Activated CD4-positive, CD25-positive, alpha-beta regulatory T cell treated with anti-CD3 and anti-CD28 coated beads, Interleukin-2, amount 50 U/mL, for 72 hours (primary cell): ENCODE data around the gene UGT2B17.
"Not testable (repeated sequence)": the region's sequence is repeated elsewhere in the genome, so short reads cannot be mapped to it uniquely, and the experiment has no call there.

Experiments
- DNase-seq: peaks from one replicate; pipeline ENCODE4 v3.0.0; 2021

UGT2B17 gene

DNA sequence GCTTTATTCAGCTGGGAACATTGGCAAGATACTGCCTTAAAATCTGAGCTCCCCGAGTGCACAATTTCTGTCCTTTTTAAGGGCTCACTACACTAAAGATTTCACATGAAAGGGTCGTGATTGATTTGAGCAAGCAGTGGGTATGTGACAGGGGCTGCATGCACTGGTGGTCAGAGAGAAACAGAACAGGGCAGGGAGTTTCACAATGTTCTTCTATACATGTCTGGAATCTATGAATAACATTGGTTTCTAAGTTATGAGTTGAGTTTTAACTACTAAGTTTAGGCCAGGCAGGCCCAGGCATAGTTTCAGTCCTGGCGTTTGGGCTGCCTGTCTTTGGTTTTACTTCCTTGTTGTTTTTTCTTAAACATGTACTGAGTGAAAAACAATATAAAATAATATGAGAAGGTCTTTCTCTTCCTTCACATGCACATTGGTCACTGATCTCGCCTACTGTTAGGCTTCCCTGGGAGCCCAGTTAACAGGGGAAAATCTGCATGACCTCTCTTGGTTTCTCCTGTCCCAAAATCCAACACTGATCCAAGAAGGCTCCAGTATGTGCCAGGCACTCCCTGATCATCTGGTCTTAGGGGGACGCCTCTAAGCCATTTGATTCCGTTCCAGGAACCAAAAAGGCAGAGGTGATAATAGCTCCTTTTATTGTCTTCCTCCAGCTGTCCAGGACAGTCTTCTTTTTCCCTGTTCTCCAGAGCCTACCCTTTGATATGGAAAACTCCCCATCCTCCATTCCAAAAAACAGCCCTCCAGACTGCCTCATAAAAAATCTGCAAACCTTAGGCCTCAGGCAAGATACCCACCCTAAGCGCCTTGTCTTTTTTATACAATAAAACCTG, at the start of gene UGT2B17:
Gene UGT2B17 (minus strand): TSS at position 51 of the 854 bp plus-strand sequence. CDS start 7,838 bp downstream, outside the sequence.
- DNase-seq = no peak

DNA sequence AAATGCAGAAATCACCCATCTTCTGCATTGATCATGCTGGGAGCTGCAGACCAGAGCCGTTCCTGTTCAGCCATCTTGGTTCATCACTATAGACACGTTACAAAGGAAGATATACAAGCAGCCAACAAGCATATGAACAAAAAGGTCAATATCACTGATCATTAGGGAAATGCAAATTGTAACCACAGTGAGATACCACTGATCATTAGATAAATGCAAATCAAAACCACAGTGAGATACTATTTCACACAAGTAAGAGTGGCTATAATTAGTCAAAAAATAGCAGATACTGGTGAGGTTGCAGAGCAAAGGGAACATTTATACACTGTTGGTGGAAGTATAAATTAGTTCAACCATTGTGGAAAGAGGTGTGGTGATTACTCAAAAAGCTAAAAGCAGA, 46.6 kb upstream of the UGT2B17 start:
- DNase-seq = not testable (repeated sequence)

DNA sequence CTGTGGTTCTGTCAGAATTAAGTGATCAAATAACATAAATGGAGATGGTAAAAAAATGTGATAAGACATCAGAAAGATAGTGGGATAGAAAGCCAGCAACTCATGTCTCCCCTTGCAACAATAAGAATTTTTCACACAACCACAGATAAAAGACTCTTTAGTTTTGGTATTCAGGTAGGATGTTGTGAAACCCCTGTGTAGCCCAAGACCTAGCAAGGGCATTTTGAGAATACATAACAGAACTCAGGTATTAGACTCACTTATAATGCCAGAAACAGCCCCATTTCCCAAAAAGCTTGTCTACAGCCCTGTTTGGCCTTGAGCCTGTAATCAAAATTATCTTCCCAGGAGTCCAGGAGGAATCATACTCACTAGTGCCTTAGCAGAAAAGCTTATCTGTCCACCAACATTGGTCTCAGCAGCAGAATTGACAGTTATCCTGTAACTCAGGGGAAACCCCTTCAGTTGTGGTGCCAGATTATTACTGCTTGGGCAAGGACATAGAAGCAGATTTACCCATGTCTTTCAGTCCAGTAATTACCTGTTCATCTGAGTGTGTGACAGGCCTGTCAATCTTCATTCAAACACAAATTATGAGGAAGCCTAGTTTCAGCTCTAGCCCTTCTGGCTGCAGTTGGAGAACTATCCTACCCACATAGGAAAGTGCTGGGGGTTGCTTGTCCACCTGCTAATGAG, 41.0 kb upstream of the UGT2B17 start:
- no peak for DNase-seq

DNA sequence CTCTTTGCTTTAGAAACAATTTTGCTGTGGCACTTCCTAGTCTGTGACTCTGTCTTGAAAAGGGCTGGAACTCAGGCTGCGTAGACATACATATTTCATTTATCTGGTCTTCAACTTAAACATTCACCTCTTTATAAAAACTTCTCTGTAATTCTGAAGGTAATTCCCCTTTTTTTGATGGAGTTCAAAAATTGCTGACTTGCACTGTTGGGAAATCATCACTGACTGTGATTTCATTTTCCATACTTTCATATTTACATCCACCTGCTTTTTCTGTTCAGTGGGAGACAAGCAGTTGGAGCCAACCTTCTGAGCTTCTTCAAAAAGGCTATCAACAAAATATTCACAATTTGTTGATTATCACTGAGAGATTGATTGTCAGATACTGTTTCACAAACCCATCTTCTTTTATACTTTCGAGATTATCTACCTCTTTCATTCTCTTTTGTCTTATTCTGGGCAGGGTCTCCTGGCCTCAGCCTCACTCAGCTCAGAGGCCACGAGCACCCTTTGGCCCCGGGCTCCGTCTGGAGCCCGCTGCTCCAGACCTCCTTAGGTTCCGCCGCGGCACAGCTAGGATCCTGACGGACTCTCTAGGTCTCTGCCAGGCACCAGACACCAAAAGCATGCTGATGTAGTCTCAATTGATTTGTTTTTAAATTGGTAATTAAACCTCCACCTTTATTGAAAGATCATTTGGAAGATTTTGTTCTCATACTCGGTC, 39.7 kb upstream of the UGT2B17 start:
- DNase-seq = no peak

DNA sequence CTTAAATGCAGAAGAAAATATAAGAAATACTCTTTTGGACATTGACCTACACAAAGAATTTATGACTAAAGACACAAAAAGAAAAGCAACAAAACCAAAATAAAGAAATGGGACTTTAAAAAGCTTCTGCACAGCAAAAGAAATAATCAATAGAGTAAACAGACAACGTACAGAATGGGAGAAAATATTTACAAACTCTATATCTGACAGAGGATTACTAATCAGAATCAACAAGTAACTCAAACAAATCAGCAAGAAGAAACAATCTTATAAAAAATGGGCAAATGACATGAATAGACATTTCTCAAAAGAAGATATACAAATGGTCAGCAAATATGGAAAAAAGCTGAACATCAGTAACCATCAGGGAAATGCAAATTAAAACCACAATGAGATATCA, 37.6 kb upstream of the UGT2B17 start:
- no peak for DNase-seq

DNA sequence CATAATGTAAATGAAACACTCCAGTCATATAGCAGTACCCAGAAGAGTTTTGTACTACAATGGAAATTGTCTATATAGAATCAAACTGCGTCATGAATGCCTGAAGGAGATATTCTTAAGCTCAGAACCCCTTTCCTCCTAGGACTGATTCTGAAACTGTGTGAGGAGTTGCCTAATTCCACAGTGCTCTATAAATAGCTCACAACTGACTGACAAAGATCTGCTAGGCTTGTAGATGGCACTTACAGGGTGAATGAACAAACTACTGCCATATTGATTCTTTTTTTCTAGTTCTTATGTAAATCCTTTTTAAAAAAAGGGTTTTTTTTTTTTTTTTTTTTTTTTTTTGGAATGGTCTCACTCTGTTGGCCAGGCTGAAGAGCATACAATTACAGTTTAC, 30.1 kb upstream of the UGT2B17 start:
- DNase-seq = no peak

DNA sequence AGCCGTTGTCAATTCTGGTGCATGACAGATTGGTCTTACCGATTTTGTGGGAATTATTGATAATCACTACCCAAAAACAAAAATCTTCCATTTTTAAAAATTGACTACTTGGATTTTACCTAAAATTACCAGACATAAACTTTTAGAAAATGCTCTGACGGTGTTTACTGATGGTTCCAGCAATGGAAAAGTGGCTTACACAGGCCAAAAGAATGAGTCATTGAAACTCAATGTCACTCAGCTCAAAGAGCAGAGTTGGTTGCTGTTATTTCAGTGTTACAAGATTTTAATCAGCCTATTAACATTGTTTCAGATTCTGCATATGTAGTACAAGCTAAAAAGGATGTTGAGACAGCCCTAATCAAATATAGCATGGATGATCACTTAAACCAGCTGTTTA, 23.0 kb upstream of the UGT2B17 start:
- no peak for DNase-seq

DNA sequence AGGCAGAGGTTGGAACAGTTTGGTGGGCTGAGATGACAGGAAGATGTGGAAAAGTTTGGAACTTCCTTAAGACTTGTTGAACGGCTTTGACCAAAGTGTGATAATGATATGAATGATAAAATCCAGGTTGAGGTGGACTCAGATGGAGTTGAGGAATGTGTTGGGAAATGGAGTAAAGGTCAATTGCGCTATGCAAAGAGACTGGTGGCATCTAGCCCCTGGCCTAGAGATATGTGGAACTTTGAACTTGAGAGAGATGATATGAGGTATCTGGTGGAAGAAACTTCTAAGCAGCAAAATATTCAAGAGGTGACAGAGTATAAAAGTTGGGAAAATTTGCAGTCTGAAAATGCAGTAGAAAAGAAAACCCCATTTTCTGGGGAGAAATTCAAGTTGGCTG, 21.4 kb upstream of the UGT2B17 start:
- no peak for DNase-seq

DNA sequence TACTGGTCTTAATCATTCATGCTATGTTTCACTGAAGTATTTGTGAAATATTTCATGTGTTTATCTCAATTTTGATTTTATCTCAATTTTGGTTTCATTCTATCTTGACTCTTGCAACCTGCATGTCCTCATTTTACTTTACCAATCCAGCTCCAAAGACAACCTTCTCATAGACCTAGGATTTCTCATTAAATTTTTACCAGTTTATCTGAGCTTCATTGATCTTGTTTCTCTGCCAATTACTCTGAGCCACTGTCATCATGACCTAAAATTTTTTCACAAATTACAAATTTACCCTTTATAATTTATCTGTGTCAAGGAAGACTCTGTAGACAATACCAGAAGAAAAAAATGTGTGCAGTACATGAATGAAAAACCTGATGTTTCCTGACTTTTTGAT, 18.6 kb upstream of the UGT2B17 start:
- no peak for DNase-seq

DNA sequence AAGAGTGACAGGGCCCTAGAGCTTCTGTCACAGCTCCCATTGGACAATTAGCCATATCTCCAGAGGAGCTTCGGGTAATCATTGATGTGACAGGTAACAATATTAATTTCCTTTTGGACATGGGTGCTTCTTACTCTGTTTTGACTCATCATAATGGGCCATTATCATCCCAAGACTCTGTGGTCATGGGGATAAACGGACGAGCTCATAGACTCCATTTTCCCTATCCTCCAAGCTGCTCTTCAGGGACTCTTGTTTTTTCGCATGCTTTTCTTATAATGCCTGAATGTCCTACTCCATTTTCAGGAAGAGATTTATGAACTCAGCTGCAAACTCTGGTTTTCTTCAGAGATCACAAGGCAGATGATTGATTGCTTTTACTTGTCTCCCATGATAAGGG, 17.0 kb upstream of the UGT2B17 start:
- DNase-seq = no peak

DNA sequence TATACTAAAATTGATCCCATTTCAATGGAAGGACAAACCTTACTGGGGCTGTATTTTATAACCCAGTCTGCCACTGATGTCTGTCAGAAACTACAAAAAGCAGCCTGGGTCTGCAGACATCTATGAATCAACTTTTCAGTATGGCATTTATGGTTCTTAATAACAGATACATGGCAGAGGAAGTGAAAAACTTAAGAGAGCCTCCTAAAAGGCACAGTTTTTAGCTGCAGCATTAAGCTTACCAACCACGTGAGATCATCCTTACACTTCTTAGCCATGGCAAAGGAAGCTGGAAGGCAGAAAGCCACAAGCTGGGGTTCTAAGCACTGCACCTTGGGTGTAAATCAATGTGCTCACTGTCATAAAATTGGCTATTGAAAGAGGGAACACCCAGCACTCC, 16.6 kb upstream of the UGT2B17 start:
- DNase-seq = no peak

DNA sequence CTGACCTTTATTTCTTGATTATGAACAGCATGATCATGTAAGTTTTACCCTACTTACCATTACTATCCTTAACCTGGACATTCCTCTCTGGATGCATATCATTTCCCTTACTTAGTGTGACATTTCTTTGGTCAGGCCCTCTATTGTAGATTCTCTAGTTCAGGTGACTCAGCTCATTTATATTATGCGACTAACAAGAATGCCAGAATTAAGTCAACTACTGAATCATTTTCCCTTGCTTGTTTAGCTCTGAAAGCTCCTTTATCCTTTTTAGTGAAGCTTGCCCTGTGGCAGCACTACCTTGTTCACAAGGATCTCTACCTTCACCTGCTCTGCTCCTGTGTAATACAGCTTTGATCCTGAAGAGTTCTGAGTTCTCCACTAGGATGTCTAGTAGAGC, 15.1 kb upstream of the UGT2B17 start:
- DNase-seq = no peak

DNA sequence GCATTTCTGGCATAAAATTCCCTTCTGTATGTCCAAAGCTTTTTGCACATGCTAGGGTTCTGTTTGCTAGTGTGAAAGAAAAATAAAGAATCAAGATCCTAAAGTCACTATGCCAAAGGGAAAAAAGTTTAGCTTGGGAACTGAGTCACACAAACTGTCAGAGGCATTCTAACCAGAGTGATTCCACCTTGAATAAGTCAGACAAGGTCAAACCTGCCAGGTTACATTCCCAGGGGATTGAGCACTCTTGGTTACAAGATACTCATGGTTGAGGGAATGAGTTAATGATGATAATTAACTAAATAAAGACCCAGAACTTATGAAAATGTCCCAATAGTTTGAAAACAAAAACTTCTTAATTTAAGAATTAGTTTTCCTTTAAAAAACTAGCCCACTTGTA, 13.7 kb upstream of the UGT2B17 start:
- no peak for DNase-seq

DNA sequence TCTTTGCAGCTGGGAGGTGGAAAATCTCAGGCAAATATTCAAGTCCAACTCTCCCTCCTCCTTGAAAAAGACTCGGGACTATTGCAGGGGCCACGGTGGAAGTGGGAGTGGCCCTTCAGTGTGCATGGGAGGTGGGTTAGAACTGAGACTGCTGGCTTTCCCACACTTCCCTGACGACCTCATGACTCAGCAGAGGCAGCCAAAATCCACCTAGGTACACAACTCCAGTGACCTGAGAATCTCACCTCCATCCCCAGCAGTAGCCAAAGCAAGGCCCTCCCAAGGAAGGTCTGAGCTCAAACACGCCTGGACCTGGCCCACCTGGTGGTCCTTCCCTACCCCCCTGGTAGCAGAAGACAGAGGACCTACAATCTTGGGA, 6.2 kb upstream of the UGT2B17 start:
- no peak for DNase-seq

DNA sequence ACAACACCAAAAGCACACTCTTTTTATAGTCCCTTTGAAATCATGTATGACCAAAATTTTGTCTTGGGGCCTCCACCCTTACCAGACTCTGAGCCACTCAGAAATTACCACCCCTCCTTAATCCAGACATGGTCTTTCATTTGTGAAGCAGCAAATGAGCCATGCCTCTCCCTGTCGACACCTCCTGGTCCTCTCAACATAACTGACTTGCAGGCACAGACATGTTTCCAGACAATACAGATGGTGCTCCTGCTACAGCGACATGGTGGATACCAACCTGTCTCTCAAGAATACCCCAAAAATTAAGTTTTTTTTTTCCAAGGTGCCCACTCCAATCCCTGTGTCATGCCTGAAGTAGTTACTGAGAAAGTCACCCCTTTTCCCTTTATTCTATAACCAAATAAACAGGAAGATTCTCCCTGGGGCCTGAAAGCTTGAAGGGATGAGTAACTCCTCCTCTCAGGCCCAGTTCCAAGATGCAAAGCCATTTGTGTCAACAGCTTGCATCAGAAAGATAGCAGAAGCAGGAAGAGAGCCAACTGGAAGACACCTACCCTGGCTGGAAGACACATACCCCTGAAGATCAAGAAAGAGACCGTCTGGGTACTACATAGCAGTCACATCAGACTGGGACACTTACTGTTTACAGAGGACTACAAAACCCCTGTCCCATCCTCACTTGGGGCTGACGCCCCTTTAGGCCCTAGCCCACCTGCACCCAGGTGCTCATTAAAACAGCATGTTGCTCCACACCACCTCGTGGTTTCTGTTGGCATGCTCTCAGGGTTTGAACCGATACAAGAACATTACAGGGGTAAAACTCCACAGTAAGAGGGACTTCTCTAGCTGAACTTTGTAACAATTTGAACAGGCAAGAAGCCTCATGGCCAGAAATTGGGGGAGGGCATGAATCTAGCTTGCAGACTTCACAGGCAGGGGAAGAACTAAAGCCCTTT, 5.5 kb upstream of the UGT2B17 start:
- DNase-seq = no peak

DNA sequence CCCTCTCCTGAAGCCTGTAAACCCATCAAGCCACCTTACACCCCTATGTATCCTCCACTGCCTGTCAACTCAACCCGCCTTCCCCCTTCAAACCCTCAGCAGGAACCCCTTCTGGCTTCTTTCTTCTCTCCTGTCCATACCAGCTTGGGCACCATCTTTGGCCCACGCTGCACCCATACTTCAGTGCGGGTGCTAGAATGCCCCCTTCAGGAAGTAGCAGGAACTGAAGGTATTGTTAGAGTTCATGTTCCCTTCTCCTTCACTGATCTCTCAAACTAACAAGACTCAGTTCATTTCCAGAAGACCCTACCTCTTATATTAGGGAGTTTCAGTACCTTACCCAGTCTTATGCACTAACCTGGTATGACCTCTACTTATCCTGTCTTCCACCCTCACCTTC, 1.5 kb upstream of the UGT2B17 start:
- no peak for DNase-seq

DNA sequence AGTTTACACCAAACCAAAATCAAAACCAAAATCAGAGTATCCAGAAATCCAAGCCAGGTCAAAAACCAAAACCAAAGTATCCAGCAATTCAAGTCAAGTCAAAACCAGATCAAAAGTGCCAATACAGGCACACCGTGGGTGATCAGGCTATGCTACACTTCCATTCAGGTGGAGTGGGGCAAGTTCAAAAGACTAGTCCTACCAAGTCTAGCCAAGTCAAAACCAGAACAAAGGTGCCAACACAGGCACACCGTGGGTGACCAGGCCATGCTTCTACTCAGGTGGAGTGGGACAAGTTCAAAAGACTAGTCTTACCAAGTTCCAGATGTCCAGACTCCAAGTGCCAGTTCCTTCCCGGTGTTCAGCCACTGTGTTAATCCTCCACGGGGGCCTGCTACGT, 486 bp downstream of the UGT2B17 start:
- not testable (repeated sequence) for DNase-seq

DNA sequence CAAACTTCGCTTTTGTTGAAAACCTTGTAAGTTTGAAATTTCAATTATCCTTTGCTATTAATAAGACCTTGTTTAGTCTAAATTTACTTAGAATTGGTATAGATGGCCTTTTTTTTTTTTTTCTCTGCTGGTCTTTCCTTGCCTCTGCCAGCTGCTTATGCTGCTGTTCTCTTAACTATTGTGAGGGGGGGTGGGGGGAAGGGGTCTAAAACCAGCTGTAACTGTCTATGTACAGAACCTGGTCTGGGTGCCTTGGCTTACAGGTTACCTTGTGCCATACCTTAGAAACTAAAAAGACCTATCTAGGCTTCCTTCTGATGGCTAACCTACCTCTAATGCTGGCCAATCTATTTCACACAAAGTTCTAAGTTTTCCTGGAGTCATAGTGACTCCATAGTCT, 1.0 kb downstream of the UGT2B17 start:
- DNase-seq = no peak

DNA sequence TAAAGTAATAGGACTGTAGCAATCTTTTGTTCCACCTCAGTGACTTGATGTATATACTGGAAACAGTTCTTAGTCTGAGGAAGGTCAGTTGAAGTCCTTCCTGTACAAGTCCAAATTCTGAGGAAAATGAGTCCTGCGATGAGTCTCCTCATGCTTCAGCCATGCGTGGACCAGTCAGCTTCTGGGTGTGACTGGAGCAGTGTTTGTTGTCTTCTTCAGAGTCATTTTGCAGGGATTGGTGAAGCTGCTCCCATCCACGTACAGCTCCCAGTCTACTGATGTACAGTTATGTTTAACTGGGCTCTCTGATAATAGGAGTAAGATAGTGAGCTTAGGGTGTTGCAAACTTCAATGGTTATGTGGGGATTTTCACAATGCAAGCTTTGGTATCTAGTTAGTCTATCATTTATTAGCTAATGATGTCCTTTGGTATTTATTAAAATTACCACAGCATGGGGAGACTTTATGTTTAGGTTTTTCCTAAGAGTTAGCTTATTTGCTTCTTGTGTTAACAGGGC, 3.4 kb downstream of the UGT2B17 start:
- no peak for DNase-seq

DNA sequence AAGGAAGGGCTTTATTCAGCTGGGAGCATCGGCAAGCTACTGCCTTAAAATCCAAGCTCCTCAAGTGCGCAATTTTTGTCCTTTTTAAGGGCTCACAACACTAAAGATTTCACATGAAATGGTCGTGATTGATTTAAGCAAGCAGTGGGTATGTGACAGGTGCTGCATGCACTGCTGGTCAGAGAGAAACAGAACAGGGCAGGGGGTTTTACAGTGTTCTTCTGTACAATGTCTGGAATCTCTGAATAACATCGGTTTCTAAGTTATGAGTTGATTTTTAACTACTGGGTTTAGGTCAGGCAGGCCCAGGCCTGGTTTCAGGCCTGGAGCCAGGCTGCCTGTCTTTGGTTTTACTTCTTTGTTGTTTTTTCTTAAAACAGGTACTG, 6.0 kb downstream of the UGT2B17 start:
- no peak for DNase-seq

DNA sequence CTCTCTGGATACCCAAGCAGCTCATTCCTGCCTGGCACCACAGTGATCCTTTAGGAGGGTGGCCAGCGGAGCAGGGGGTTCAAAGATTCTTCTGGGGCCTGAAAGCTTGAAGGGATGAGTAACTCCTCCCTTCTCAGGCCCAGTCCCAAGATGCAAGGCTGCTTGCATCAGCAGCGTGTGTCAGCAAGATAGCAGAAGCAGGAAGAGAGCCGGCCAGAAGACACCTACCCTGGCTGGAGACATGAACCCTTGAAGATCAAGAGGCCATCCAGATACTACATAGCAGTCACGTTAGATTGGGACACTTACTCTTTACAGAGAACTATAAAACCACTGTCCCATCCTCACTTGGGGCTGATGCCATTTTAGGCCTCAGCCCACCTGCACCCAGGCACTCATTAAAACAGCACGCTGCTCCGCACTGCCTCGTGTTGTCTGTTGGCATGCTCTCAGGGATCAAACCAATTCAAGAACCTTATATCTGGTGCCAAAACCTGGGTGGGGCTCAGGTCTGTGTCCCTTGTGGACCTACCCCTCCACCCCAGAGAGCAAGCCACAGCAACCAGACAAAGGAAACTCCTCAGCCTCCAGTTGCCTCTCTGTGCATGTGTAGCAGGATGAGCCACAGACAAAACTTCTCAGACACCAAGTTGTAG, 6.5 kb downstream of the UGT2B17 start:
- no peak for DNase-seq

DNA sequence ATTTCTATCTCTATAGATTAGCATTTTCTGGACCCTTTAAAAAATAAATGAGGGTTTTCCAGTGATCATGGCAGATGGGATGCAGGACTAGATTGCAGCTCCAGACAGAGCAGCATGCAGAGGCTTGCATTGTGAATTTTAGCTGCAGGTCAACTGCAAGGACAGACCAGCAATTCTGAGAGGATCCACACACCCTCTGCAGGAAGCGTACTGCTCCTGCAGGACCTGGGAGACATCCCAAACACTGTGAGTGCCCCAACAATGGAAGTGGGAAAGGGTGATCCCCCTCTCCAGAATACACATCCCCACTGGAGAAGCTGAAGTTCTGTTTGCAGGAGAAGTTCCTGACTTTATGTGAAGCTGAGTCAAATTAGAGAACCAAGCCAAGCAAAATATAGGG, 7.1 kb downstream of the UGT2B17 start:
- not testable (repeated sequence) for DNase-seq
